Measurements from ENCODE around the gene GMPR2.
"Not testable (repeated sequence)": the region's sequence is repeated elsewhere in the genome, so short reads cannot be mapped to it uniquely, and the experiment has no call there.

GMPR2 gene

DNA sequence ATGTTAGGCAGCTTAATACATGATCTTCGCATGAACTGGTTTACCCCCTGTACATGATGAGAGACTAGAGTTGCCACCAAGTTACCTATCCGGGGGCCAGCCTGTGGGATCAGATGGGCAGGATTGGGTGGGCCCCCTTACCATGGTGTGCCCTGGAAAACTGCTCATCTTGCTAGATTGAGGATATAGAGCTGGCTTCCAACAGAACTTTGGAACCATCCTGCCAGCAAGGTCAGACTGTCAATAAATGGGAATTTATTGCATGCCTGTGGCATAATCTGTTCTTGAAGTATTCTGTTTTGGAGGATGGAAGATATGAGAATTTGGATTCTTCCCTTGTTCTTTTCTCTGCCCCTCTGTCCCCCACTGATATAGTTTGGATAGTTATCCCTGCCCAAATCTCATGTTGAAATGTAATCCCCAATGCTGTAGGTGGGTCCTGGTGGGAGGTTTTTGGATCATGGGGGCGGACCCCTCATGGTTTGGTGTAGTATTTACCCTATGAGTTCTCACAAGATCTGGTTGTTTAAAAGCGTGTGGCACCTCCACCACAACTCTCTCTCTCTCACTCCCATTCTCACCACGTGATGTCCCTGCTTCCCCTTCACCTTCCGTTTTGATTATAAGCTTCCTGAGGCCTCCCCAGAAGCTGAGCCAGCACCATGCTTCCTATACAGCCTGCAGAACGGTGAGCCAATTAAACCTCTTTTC, 33.8 kb upstream of the GMPR2 start:
- DNase-seq (ENCODE audit: low read depth in 1 of 2, low spot score in 1 of 2): no peak

DNA sequence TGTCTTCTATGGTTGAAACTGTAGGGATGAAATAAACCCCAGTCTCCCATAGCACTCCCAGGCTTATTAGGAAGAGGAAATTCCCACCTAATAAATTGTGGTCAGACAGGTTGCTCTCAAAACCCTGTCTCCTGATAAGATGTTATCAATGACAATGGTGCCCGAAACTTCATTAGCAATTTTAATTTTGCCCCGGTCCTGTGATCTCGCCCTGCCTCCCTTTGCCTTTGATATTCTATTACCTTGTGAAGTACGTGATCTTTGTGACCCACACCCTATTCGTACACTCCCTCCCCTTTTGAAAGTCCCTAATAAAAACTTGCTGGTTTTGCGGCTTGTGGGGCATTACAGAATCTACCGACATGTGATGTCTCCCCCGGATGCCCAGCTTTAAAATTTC, 30.2 kb upstream of the GMPR2 start:
- DNase-seq (ENCODE audit: low read depth in 1 of 2, low spot score in 1 of 2): not testable (repeated sequence)

DNA sequence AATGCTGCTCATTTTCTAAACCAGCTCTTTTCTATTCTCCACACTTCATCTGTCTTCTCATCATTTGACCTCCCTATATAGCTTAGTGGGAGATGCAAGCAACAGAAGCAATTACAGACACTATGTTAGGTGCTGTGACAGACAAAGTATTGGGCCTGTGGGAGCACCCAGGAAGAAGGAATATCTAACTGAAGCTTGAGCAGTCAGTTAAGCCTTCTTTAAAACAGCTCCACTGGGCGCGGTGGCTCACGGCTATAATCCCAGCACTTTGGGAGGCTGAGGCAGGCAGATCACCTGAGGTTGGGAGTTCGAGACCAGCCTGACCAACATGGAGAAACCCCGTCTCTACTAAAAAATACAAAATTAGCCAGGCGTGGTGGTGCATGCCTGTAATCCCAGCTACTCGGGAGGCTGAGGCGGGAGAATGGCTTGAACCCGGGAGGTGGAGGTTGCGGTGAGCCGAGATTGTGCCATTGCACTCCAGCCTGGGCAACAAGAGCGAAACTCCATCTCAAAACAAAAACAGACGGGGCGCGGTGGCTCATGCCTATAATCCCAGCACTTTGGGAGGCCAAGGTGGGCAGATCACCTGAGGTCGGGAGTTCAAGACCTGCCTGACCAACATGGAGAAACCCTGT, 29.4 kb upstream of the GMPR2 start:
- not testable (repeated sequence) for DNase-seq (ENCODE audit: low read depth in 1 of 2, low spot score in 1 of 2)

DNA sequence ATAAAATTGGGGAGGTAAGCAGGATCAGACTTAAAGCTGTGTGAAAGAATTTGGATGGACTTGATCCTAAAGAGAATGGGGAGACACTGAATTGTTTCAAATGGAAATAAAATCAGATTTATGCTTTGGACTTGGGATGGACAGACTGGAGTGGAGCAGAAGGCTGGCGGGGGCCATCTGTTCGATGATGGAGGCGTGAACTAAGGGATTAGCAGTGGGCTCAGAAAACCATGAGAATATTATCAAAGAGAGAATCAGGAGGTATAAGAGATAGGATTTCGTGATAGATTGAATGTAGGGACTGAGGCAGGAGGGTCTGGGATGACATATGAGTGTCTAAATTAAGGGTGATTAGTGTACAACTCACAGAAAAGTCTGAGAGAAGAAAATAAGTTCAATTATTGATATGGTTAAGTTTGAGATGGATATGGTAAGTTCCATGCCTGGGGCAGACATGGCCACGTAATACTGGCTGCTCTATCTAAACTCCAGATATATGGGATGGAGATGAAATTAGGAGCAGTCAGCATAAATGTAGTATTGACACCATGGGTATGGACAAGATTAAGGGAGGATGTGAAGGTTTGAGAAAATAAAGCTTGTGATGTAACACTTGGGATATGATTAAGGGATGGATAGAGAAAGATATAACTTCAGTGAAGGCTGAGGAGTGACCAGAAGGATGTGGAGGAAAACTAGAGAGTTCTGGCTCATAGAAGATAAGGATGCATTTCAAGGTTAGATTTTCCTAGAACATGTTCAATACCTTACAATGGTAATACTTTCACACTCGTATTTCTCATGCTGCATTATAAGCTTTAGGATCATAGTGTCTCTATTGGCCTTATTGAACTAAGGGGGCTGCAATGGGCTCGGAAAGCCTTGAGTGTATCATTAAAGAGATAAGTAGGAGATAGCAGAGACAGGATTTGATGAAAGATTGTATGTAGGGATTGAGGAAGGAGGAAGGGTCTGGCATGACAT, 28.3 kb upstream of the GMPR2 start:
- no peak for DNase-seq (ENCODE audit: low read depth in 1 of 2, low spot score in 1 of 2)

DNA sequence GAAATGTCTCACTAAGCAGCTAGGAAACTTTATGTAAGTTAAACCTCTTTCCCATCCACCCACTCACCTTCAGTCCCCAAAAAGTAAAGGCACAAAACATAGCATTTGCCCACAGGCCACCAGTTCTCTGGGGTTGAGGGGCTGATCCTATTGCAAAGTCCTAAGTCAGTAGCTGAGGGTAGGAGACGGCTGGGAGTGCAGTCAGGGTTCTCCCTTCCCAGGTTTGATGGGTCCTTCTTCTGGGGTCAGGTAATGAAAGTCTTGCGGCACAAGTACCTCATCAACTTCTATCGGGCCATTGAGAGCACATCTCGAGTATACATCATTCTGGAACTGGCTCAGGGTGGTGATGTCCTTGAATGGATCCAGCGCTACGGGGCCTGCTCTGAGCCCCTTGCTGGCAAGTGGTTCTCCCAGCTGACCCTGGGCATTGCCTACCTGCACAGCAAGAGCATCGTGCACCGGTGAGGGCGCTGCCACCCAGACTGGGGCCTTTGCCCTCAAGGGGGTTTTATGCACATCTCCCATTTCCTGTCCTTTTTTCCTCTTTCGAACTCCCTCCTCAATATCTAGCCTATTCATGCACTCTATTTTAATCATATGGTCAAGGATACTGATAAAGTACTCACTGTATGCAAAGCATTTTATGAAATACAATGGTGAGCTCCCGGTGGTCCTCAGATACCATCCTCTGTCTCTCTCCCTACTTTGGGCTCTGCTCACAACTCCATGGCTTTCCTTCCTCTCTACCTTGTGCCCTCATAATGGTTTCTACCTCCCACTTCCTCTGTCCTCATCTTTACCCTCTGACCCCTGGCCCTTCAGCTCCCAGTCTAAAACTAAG, 26.2 kb upstream of the GMPR2 start:
- no peak for DNase-seq (ENCODE audit: low read depth in 1 of 2, low spot score in 1 of 2)

DNA sequence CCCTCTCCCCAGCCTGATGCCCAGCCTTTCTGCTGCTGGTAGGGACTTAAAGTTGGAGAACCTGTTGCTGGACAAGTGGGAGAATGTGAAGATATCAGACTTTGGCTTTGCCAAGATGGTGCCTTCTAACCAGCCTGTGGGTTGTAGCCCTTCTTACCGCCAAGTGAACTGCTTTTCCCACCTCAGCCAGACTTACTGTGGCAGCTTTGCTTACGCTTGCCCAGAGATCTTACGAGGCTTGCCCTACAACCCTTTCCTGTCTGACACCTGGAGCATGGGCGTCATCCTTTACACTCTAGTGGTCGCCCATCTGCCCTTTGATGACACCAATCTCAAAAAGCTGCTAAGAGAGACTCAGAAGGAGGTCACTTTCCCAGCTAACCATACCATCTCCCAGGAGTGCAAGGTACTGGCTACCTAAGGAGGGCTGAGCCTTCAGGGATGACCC, 25.6 kb upstream of the GMPR2 start:
- no peak for DNase-seq (ENCODE audit: low read depth in 1 of 2, low spot score in 1 of 2)

DNA sequence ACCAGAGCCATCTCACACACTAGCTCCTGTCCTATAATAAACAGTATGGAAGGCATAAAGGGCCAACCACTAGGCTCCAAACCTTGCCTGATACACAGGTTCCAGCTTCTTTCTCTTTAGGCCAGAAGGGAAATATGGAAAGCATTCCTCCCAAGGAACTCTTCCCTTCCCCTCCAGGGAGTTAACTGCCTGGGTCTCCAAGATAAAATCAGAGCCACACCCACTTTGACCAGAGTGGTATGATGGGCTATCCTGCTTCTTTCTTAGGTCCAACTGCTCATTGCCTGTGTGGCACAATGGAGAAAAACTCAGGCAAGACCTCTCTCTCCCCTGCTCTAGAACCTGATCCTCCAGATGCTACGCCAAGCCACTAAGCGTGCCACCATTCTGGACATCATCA, 25.1 kb upstream of the GMPR2 start:
- no peak for DNase-seq (ENCODE audit: low read depth in 1 of 2, low spot score in 1 of 2)

DNA sequence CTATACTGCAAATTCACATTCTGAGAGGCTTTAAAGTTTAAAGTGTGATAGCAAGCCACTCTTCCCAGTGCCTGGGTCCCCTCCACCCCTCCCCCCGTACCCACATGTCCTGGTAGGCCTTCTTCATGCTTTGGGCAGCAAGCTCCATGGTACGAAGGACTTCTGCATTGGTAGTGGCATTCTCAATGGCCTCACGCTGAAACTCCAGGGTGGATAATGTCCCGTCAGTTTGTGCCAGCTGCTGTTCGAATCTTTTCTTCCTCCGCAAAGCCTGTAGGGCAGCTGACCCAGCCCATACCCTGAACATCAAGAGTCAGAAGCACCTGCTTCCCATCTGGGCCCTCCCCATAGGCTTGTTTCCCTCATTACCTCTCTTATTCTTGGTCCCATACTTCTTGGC, 21.4 kb upstream of the GMPR2 start:
- no peak for DNase-seq (ENCODE audit: low read depth in 1 of 2, low spot score in 1 of 2)

DNA sequence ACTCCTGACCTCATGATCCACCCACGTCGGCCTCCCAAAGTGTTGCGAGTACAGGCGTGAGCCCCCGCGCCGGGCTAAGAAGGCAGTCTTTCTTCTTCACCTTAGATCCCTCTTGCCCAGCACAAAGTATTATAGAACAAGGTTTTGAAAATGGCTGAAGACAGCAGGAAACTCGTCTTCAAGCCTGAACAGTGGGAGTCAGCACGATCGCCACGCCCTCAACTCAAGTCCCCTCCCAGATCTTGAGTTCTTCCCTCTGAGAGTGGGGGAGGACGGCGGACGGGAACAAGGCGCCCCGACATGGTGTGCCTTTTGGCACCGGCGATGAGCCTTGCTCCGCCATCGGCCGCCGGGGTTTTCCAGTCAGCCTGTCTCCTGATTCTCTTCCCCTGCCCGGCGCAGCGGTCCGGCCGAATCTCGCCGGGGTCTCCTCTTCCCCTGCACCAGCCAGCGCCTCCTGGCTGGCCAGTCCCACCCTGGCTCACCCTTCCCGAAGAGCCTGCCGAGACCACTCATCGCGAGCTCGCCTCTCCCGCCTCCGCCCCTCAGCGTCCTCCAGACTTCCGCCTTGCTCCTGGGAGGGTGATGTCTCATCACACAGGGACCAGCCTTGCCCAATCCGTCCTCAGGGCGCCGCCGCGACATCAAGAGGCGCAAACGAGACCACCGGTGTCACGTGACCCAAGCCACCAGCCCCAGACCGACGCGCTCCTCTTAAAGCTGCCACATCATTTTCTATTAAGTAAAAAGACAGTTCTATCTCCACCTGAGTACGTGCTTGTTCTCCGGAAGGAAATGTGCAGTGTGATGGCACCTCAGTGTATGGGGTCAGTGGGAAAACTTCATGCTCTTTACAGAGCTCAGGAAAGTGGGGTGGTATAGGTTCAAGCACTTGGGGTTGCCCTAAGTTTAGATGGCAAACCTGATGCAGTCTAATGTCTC, 19.5 kb upstream of the GMPR2 start, which contains the start of gene CHMP4A:
Gene CHMP4A, minus strand, starts transcription at position 565 of the 942 bp plus-strand sequence. Its CDS starts 49 bp downstream, at position 516.
- peak; percentile 86 to 90 for DNase-seq (ENCODE audit: low read depth in 1 of 2, low spot score in 1 of 2)

DNA sequence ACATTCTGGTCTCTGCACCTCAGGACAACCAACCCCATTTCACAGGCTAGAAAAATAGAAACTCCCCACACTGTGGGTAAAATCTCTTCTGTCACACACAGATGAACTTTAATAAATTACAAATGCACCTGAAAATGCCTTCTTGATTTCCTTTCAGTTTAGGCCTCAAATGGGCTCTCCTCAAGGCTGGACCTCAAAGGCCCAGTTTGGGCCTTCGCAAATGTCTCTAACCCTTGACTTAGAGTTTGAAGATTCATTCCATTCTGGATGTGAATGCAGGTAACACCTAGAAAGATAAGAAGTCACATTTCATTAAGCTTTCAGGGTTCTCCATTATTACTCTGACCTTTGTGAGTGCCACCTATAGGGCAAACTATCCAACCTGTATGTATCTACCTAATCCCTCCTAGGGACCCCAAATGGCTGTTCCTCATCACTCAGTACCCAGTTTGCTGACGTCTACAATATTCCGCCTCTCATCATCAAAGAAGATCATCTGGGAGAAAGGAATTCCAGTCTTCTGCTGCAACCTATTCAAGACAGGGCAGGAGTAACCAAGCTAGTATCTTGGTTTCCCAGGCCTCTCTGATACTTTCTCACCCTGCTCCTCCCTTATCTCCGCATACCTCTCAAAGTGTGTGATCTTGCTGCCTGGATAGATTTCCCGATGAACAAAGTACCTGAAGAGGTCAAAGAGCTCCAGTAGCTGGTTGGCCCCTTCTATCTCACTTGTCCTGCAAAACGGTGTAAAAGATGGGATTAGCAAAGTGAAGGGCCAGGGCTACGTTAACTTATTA, 18.7 kb upstream of the GMPR2 start:
- DNase-seq (ENCODE audit: low read depth in 1 of 2, low spot score in 1 of 2): no peak

DNA sequence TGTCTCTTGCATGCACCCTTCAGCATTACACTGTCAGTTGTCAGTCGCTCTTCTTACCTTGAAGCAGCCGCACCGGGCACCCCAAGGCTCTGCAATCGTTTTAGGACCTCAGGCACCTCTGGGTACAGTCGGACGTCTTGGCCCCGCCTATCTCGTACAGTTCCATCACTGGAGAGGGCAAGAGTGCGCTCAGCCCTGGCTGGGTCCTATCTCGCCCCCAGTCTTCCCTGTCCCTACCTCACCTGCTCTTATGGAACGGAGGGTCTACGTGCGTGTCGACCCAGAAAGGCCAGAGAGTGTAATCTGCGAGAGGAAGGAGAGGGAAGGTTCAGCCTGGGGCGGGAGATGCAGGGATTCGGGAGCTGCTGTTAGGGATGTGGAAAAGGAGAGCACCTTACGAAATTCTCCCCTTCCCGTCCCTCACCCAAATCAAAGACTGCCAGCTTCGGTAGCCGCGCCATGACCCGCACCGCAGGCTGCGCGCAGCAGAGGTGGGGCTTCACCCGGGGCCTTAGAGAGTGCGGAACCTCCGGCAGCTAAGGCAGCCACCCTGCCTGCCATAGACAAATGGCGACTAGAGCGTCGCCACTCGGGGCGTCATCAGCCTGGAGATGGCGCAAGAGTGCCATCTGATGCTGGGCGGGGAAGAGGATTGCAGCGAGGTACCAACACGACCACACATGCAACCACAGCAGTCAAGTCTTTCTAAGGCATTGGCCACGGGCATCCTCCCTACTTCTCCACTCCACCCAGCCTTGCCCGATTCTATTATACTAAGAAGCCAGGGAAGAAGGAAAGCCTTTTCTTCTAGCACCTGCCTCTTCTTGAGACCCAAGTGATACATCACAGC, 17.0 kb upstream of the GMPR2 start, which contains the start of gene MDP1:
Gene MDP1, minus strand, starts transcription at position 572 of the 850 bp plus-strand sequence. Its CDS starts 111 bp downstream, at position 461.
- peak; percentile 75 to 76 for DNase-seq (ENCODE audit: low read depth in 1 of 2, low spot score in 1 of 2)

DNA sequence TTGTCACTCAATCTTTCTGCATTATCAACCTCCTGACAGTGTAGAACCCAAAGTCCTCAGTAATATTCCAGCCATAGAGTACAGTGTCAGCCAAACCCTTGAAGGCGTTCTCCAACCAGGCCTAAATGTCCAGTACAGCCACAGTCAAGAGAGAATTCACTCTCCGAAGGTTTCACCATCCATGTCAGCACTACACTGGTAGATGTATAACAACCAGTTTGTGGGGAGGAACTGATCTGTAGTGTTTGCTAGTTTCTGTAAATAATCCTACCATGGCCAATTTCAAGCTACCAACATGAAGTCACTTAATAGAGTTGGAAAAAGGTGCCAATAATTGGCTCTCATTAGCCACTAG, 16.4 kb upstream of the GMPR2 start:
- no peak for DNase-seq (ENCODE audit: low read depth in 1 of 2, low spot score in 1 of 2)

DNA sequence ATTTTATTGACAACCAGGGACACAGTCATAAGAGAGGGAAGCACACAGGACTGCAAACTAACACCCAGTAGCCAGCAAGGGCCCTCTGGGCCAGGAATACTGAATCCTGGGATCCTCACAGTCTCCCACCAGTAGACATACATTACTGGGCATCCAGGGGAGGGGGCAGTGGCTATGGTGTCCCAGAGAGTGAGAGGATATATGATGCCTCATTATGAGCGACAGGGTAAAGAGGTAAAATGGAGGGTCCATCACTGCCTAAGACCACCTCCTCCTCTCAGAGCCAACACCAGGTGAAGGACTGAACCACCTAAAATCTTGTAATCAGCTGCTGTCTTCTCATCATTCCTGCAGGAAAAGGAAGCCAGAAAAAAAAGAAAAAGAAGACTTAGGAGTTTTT, 15.9 kb upstream of the GMPR2 start:
- not testable (repeated sequence) for DNase-seq (ENCODE audit: low read depth in 1 of 2, low spot score in 1 of 2)

DNA sequence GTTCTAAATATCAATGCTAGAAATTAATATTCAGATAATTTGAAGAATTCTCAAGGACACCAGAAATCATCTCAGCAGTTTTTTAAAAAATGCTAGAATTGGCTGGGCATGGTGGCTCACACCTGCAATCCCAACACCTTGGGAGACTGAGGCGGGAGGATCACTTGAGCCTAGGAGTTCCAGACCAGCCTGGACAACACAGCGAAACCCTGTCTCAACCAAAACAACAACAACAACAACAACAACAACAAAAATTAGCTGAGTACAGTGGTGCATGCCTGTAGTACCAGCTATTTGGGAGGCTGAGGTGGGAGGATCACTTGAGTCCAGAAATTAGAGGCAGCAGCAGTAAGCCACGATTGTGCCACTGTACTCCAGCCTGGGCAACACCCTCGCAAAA, 13.6 kb upstream of the GMPR2 start:
- no peak for DNase-seq (ENCODE audit: low read depth in 1 of 2, low spot score in 1 of 2)

DNA sequence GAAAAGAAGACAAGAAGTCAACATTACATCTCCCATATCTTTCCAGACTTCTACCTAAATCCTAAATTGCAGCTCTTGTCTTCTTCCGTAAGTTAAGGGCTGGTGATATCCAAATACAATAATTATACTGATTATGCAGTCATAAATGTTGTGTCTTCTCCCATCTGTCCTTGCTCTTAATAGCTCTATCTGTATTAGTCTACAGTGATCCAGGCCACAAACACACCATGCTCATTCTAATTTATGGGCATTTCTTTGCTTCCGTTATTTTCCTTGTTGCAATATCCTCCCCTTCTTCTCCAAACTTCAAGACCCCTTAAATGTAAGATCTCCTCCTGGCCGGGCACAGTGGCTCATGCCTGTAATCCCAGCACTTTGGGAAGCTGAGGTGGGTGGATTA, 13.2 kb upstream of the GMPR2 start:
- DNase-seq (ENCODE audit: low read depth in 1 of 2, low spot score in 1 of 2): no peak

DNA sequence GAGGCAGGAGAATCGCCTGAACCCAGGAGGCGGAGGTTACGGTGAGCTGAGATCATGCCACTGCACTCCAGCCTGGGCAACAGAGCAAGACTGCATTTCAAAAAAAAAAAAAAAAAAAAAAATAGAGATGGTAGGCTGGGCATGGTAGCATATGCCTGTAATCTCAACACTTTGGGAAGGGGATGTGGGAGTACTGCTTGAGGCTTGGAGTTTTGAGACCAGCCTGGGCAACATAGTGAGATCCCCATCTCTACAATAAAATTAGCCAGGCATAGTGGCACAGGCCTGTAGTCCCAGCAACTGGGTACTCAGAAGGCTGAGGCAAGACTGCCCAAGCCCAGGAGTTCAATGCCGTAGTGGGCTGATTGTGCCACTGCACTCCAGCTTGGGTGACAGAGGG, 9.7 kb upstream of the GMPR2 start:
- not testable (repeated sequence) for DNase-seq (ENCODE audit: low read depth in 1 of 2, low spot score in 1 of 2)

DNA sequence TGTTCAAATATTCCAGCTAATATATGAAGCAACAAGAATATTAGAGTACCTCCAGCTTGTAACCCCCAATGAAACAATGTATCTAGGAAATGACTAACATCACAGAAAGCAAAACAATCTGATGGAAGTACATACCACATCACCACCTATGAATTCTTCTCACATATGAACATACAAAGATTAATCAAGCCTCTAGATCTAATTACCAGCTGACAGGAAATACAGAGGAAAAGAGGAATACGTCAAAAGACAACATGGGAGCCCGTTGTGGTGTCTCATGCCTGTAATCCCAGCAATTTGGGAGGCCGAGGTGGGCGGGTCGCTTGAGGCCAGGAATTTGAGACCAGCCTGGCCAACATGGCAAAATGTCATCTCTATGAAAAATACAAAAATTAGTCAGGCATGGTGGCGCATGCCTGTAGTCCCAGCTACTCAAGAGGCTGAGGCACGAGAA, 8.1 kb upstream of the GMPR2 start:
- DNase-seq (ENCODE audit: low read depth in 1 of 2, low spot score in 1 of 2): no peak

DNA sequence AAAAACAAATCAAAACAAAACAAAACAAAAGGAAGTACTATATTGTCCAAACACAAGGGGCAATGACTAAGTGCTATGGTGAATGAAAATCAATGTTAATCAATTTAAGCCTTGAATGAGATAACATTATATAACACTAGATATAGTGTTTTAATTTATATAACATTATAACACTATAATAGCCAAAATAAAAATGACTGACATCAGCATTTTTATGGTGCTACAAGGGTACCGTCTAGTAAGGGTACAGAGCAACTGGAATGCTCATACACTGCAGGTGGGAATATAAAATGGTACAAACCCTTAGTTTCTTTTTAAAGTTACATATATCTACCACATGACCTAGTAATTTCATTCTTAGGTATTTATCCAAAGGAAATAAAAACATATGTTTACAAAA, 6.3 kb upstream of the GMPR2 start:
- no peak for DNase-seq (ENCODE audit: low read depth in 1 of 2, low spot score in 1 of 2)
